Measurements from ENCODE around the gene OSCP1.

DNA sequence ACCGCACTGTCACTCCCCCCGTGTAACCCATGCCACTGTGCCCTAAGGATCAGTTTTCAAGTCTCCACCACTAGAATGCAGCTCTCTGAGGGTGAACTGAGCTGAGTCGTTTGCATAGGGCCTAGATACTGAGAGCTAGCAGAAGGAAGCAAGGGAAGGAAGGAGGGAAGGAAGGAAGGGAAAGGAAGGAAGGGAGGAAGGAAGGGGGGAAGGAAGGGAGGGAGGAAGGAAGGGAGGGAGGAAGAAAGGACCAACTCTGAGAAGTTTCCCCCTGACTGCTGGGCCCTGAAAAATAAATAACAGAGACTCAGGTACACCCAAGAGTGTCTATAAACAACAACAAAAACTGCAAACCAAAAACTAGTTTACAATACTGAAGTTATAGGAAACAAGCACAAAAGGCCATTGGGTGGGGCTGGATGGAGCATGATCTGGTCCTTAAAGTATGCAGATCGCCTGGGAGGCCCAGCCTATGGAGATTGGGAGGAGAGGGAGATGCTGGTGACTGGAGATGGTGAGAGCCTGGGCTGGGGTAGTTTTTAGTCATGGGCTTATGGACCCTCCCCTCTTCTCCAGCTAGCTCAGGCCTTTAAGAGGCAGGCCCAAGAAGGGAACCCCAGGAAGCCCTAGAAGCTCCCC is 15.6 kb upstream of the OSCP1 start:
- TF ChIP-seq, protein P1, sequence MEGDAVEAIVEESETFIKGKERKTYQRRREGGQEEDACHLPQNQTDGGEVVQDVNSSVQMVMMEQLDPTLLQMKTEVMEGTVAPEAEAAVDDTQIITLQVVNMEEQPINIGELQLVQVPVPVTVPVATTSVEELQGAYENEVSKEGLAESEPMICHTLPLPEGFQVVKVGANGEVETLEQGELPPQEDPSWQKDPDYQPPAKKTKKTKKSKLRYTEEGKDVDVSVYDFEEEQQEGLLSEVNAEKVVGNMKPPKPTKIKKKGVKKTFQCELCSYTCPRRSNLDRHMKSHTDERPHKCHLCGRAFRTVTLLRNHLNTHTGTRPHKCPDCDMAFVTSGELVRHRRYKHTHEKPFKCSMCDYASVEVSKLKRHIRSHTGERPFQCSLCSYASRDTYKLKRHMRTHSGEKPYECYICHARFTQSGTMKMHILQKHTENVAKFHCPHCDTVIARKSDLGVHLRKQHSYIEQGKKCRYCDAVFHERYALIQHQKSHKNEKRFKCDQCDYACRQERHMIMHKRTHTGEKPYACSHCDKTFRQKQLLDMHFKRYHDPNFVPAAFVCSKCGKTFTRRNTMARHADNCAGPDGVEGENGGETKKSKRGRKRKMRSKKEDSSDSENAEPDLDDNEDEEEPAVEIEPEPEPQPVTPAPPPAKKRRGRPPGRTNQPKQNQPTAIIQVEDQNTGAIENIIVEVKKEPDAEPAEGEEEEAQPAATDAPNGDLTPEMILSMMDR (conservative IDR thresholded peaks at IDR 0.05; ENCODE audit: low read depth in 2 of 2) = no peak
- TF ChIP-seq EZH2phosphoT487 (IDR thresholded peaks at IDR 0.05; ENCODE audit: unreplicated experiment) (no peak), EZH2 (IDR thresholded peaks at IDR 0.05; ENCODE audit: low read depth, unreplicated experiment) (no peak), JUNB (IDR thresholded peaks at IDR 0.05; ENCODE audit: unreplicated experiment) (no peak), STAT1 (IDR thresholded peaks at IDR 0.05; ENCODE audit: unreplicated experiment) (no peak), POLR2AphosphoS5 (IDR thresholded peaks at IDR 0.05; ENCODE audit: low read depth) (no peak), CREB1 (CRISPR knock-in tag; IDR thresholded peaks at IDR 0.05; ENCODE audit: low read depth) (no peak)
- TF ChIP-seq, protein P2, sequence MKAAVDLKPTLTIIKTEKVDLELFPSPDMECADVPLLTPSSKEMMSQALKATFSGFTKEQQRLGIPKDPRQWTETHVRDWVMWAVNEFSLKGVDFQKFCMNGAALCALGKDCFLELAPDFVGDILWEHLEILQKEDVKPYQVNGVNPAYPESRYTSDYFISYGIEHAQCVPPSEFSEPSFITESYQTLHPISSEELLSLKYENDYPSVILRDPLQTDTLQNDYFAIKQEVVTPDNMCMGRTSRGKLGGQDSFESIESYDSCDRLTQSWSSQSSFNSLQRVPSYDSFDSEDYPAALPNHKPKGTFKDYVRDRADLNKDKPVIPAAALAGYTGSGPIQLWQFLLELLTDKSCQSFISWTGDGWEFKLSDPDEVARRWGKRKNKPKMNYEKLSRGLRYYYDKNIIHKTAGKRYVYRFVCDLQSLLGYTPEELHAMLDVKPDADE (IDR thresholded peaks at IDR 0.05) = no peak
- TF ChIP-seq, protein P3, sequence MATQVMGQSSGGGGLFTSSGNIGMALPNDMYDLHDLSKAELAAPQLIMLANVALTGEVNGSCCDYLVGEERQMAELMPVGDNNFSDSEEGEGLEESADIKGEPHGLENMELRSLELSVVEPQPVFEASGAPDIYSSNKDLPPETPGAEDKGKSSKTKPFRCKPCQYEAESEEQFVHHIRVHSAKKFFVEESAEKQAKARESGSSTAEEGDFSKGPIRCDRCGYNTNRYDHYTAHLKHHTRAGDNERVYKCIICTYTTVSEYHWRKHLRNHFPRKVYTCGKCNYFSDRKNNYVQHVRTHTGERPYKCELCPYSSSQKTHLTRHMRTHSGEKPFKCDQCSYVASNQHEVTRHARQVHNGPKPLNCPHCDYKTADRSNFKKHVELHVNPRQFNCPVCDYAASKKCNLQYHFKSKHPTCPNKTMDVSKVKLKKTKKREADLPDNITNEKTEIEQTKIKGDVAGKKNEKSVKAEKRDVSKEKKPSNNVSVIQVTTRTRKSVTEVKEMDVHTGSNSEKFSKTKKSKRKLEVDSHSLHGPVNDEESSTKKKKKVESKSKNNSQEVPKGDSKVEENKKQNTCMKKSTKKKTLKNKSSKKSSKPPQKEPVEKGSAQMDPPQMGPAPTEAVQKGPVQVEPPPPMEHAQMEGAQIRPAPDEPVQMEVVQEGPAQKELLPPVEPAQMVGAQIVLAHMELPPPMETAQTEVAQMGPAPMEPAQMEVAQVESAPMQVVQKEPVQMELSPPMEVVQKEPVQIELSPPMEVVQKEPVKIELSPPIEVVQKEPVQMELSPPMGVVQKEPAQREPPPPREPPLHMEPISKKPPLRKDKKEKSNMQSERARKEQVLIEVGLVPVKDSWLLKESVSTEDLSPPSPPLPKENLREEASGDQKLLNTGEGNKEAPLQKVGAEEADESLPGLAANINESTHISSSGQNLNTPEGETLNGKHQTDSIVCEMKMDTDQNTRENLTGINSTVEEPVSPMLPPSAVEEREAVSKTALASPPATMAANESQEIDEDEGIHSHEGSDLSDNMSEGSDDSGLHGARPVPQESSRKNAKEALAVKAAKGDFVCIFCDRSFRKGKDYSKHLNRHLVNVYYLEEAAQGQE (IDR thresholded peaks at IDR 0.05; ENCODE audit: unreplicated experiment) = no peak
